ENCODE results near the gene ALDH3A2. TPM values are rescaled to one million over a fixed set of nuclear protein-coding genes. Genes with fewer than 3 reads are reported as not detected.

ALDH3A2 gene
- total and polyA plus RNA-seq, 2 donors (not counting 1 experiment from before 2014, with no cell fraction given) = 7.5 to 35.1 TPM

DNA sequence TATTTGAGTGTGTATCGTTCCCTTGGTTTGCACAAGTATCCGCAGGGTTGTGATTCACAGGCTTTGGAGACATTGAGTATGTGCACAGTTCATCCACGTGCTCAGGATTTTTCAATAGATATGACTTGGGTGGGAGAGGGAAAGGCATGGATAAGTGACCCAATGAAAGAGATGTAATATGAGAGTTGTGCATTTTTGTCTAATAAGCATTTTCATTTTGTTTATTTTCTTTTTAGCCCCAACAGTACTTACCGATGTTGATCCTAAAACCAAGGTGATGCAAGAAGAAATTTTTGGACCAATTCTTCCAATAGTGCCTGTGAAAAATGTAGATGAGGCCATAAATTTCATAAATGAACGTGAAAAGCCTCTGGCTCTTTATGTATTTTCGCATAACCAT is 14.5 kb downstream of the ALDH3A2 start:
- no peaks in the 10 kb centered on the region for H3K4me1 Mint-ChIP-seq
- H3K27me3 Mint-ChIP-seq = no peaks in the 10 kb centered on the region
- Histone ChIP-seq H4K20me1 (ENCODE audit: control insufficient read depth, insufficient read depth, low read length, poor library complexity, severe bottlenecking) (no peaks in the 10 kb centered on the region), H3K9me3 (ENCODE audit: control extremely low read depth in 1 of 3, control insufficient read depth in 2 of 3, insufficient read depth in 1 of 3, low read length in 2 of 3) (no peaks in the 10 kb centered on the region), H2AFZ (ENCODE audit: insufficient read depth, low read depth, low read length, poor library complexity, severe bottlenecking) (no peak overlapping the region), H3K9ac (ENCODE audit: low read length) (no peak overlapping the region), H3K27ac (ENCODE audit: low read length in 2 of 2) (no peak overlapping the region), H3K36me3 (replicated peaks in 1 of 2; ENCODE audit: control extremely low read depth in 1 of 2, control insufficient read depth in 1 of 2, extremely low read depth in 1 of 2, insufficient read depth in 2 of 2, low read length in 1 of 2) (peaks cover 0 to 22% of the 10 kb centered on the region in 2 experiments), H3K27me3 (replicated peaks in 1 of 4; ENCODE audit: control extremely low read depth in 1 of 4, control insufficient read depth in 3 of 4, insufficient read depth in 4 of 4, low read length in 3 of 4) (no peaks in the 10 kb centered on the region), H3K4me1 (ENCODE audit: control insufficient read depth in 2 of 2, insufficient read depth in 2 of 2, low read length in 2 of 2) (no peaks in the 10 kb centered on the region), H3K4me3 (ENCODE audit: control extremely low read depth in 1 of 5, extremely low read depth in 1 of 5, insufficient read depth in 1 of 5, low read depth in 2 of 5, low read length in 4 of 5) (no peak overlapping the region), H3K79me2 (ENCODE audit: control insufficient read depth, insufficient read depth, low read length) (no peaks in the 10 kb centered on the region), H3K4me2 (replicated peaks; ENCODE audit: low read depth, low read length, poor library complexity, severe bottlenecking) (no peak overlapping the region)
- no peak overlapping the region for H3K4me3 Mint-ChIP-seq
- no peaks in the 10 kb centered on the region for H3K9me3 Mint-ChIP-seq (ENCODE audit: insufficient read depth)
- intact Hi-C loops (cut with micrococcal nuclease) = no loop called here
- no peak overlapping the region for H3K27ac Mint-ChIP-seq
- ChIA-PET CTCF (no interaction called here), POLR2A (no interaction called here)
- DNase-seq (no peak), ATAC-seq (ENCODE audit: low read depth) (no peak)
- TF ChIP-seq, protein P1, sequence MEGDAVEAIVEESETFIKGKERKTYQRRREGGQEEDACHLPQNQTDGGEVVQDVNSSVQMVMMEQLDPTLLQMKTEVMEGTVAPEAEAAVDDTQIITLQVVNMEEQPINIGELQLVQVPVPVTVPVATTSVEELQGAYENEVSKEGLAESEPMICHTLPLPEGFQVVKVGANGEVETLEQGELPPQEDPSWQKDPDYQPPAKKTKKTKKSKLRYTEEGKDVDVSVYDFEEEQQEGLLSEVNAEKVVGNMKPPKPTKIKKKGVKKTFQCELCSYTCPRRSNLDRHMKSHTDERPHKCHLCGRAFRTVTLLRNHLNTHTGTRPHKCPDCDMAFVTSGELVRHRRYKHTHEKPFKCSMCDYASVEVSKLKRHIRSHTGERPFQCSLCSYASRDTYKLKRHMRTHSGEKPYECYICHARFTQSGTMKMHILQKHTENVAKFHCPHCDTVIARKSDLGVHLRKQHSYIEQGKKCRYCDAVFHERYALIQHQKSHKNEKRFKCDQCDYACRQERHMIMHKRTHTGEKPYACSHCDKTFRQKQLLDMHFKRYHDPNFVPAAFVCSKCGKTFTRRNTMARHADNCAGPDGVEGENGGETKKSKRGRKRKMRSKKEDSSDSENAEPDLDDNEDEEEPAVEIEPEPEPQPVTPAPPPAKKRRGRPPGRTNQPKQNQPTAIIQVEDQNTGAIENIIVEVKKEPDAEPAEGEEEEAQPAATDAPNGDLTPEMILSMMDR (IDR thresholded peaks at IDR 0.05) = no peak
- TF ChIP-seq EZH2 (IDR thresholded peaks at IDR 0.05; ENCODE audit: borderline replicate concordance, insufficient read depth, low read depth, low read length, poor library complexity, severe bottlenecking) = no peak
- WGBS (ENCODE audit: insufficient coverage) = 100% methylated on average over 2 of the region's 6 CpGs

DNA sequence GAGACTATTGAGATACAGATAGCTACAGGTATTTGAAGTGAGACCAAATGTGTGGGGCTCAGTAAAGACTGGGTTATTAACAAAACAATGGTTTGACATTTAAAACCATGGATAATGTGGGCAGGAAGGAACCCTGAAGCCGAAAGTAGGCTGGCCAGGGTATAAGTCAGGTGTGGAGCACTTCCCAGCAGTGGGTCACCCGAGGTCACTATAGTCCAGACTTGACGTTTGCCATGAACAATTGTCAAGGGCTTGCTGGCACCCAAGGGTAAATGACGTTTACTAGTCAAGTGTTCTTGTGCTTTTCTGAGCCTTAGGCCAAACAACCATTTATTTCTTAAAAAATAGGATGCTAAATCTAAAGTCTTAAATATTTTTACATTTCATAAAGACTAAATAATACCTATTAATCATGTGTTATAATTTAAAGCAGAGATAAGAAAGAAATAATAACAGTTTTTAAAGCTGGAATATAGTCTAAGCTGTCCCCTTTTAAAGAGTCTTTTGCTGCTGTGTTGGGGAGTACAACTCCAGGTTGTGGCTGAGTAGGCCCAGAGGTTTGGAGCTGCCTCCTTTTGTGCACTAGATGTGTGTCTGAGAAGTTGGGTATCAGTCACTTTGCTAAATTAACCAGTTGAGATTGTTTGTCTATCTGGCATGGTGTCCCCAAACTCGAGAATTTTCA is 15.7 kb downstream of the ALDH3A2 start:
- Histone ChIP-seq H3K4me1 (ENCODE audit: control insufficient read depth in 2 of 2, insufficient read depth in 2 of 2, low read length in 2 of 2) (no peaks in the 10 kb centered on the region), H3K9me3 (ENCODE audit: control extremely low read depth in 1 of 3, control insufficient read depth in 2 of 3, insufficient read depth in 1 of 3, low read length in 2 of 3) (no peaks in the 10 kb centered on the region), H3K4me2 (replicated peaks; ENCODE audit: low read depth, low read length, poor library complexity, severe bottlenecking) (no peak overlapping the region), H2AFZ (ENCODE audit: insufficient read depth, low read depth, low read length, poor library complexity, severe bottlenecking) (no peak overlapping the region), H3K36me3 (replicated peaks in 1 of 2; ENCODE audit: control extremely low read depth in 1 of 2, control insufficient read depth in 1 of 2, extremely low read depth in 1 of 2, insufficient read depth in 2 of 2, low read length in 1 of 2) (peaks cover 0 to 20% of the 10 kb centered on the region in 2 experiments), H3K27ac (ENCODE audit: low read length in 2 of 2) (no peak overlapping the region), H3K79me2 (ENCODE audit: control insufficient read depth, insufficient read depth, low read length) (no peaks in the 10 kb centered on the region), H3K27me3 (replicated peaks in 1 of 4; ENCODE audit: control extremely low read depth in 1 of 4, control insufficient read depth in 3 of 4, insufficient read depth in 4 of 4, low read length in 3 of 4) (no peaks in the 10 kb centered on the region), H3K4me3 (ENCODE audit: control extremely low read depth in 1 of 5, extremely low read depth in 1 of 5, insufficient read depth in 1 of 5, low read depth in 2 of 5, low read length in 4 of 5) (no peak overlapping the region), H4K20me1 (ENCODE audit: control insufficient read depth, insufficient read depth, low read length, poor library complexity, severe bottlenecking) (no peaks in the 10 kb centered on the region), H3K9ac (ENCODE audit: low read length) (no peak overlapping the region)
- no peaks in the 10 kb centered on the region for H3K9me3 Mint-ChIP-seq (ENCODE audit: insufficient read depth)
- intact Hi-C loops (cut with micrococcal nuclease) = no loop called here
- DNase-seq (no peak), ATAC-seq (ENCODE audit: low read depth) (no peak)
- no peak overlapping the region for H3K27ac Mint-ChIP-seq
- ChIA-PET POLR2A (no interaction called here), CTCF (interaction anchor here (1.7 kb wide), 1 partner anchor 18 kb away, joined by 3 read pairs; no protein-coding TSS in a partner anchor)
- no peaks in the 10 kb centered on the region for H3K27me3 Mint-ChIP-seq
- 95% methylated on average over 3 of the region's 5 CpGs for WGBS (ENCODE audit: insufficient coverage)
- H3K4me3 Mint-ChIP-seq = no peak overlapping the region
- TF ChIP-seq EZH2 (IDR thresholded peaks at IDR 0.05; ENCODE audit: borderline replicate concordance, insufficient read depth, low read depth, low read length, poor library complexity, severe bottlenecking) = no peak
- TF ChIP-seq, protein P1 (IDR thresholded peaks at IDR 0.05) = no peak
- no peaks in the 10 kb centered on the region for H3K4me1 Mint-ChIP-seq
